Measurements from ENCODE around the gene PLXNA4.

- TF ChIP-seq CTCF (conservative IDR thresholded peaks at IDR 0.05): no peak
- TF ChIP-seq EZH2 (IDR thresholded peaks at IDR 0.05; ENCODE audit: low read depth): no peak
Measured at GRCh38 chr7:132108563-132108962, 467.7 kb downstream of the PLXNA4 start.

Measured in PC-9 (cell line).